ENCODE results near the gene KREMEN1. TPM values are rescaled to one million over a fixed set of nuclear protein-coding genes. Genes with fewer than 3 reads are reported as not detected.

The KREMEN1 gene
- total RNA-seq, 1 experiment from 2014 or later = 2.7 TPM

- CTCF ChIA-PET = no interaction called here
- no TSS peak for BruUV-seq (replicated peaks)
- Histone ChIP-seq H3K4me1 (ENCODE audit: insufficient read depth, low read length) (no peaks in the 10 kb centered on the region), H3K79me2 (ENCODE audit: low read length) (no peaks in the 10 kb centered on the region), H3K36me3 (ENCODE audit: low read depth, low read length) (no peaks in the 10 kb centered on the region), H4K20me1 (ENCODE audit: low read length) (no peaks in the 10 kb centered on the region), H2AFZ (ENCODE audit: low read length) (no peak overlapping the region), H3K4me2 (ENCODE audit: low read length) (no peak overlapping the region), H3F3A (ENCODE audit: low read length, unreplicated experiment) (no peaks in the 10 kb centered on the region), H3K4me3 (ENCODE audit: low read length) (no peak overlapping the region), H3K27me3 (ENCODE audit: low read length) (no peaks in the 10 kb centered on the region), H3K27ac (ENCODE audit: low read length) (no peak overlapping the region), H3K9me3 (ENCODE audit: low read length) (no peaks in the 10 kb centered on the region), H3K9me2 (replicated peaks; ENCODE audit: low read length) (no peaks in the 10 kb centered on the region), H3K9ac (ENCODE audit: low read length) (no peak overlapping the region)
- POLR2A ChIA-PET (ENCODE audit: unreplicated experiment) = no interaction called here
- ATAC-seq (no peak), DNase-seq (no peak)
- intact Hi-C loops (cut with micrococcal nuclease) = no loop called here
- no peak for TF ChIP-seq EZH2phosphoT487 (IDR thresholded peaks at IDR 0.05; ENCODE audit: borderline replicate concordance, low read length)
- no peak for TF ChIP-seq EZH2 (IDR thresholded peaks at IDR 0.05; ENCODE audit: low read length, unreplicated experiment)
- TF ChIP-seq CTCF (conservative IDR thresholded peaks at IDR 0.05; ENCODE audit: low read depth, low read length) = no peak
Measured at GRCh38 chr22:29141078-29141688, 68.3 kb downstream of the KREMEN1 start.

GRCh38 chr22:29142116-29142515 is 69.3 kb downstream of the KREMEN1 start:
- DNase-seq = no peak
- TF ChIP-seq CTCF (conservative IDR thresholded peaks at IDR 0.05; ENCODE audit: low read depth, low read length) = no peak
- TF ChIP-seq EZH2 (IDR thresholded peaks at IDR 0.05; ENCODE audit: low read length, unreplicated experiment) = no peak
- TF ChIP-seq EZH2phosphoT487 (IDR thresholded peaks at IDR 0.05; ENCODE audit: borderline replicate concordance, low read length) = no peak
- Histone ChIP-seq H3F3A (ENCODE audit: low read length, unreplicated experiment) (no peaks in the 10 kb centered on the region), H3K27ac (ENCODE audit: low read length) (no peak overlapping the region), H3K4me3 (ENCODE audit: low read length) (no peak overlapping the region), H3K9ac (ENCODE audit: low read length) (no peak overlapping the region), H3K9me2 (replicated peaks; ENCODE audit: low read length) (no peaks in the 10 kb centered on the region), H3K79me2 (ENCODE audit: low read length) (no peaks in the 10 kb centered on the region), H3K9me3 (ENCODE audit: low read length) (no peaks in the 10 kb centered on the region), H3K36me3 (ENCODE audit: low read depth, low read length) (no peaks in the 10 kb centered on the region), H3K27me3 (ENCODE audit: low read length) (no peaks in the 10 kb centered on the region), H4K20me1 (ENCODE audit: low read length) (no peaks in the 10 kb centered on the region), H2AFZ (ENCODE audit: low read length) (no peak overlapping the region), H3K4me2 (ENCODE audit: low read length) (no peak overlapping the region), H3K4me1 (ENCODE audit: insufficient read depth, low read length) (no peaks in the 10 kb centered on the region)
- intact Hi-C loops (cut with micrococcal nuclease) = no loop called here
- no peak for ATAC-seq
- POLR2A ChIA-PET (ENCODE audit: unreplicated experiment) = no interaction called here
- no TSS peak for BruUV-seq (replicated peaks)
- CTCF ChIA-PET = no interaction called here

- no peak overlapping the region for H3K9ac ChIP-seq (ENCODE audit: low read length)
- ATAC-seq = no peak
Measured at GRCh38 chr22:29143941-29144785, 71.3 kb downstream of the KREMEN1 start.

More at GRCh38 chr22:29143941-29144785, 71.3 kb downstream of the KREMEN1 start:
- intact Hi-C loops (cut with micrococcal nuclease) = no loop called here
- Histone ChIP-seq H3K36me3 (ENCODE audit: low read depth, low read length) (no peaks in the 10 kb centered on the region), H3K27me3 (ENCODE audit: low read length) (no peaks in the 10 kb centered on the region), H3K4me2 (ENCODE audit: low read length) (no peak overlapping the region), H3K9me2 (replicated peaks; ENCODE audit: low read length) (no peaks in the 10 kb centered on the region), H2AFZ (ENCODE audit: low read length) (no peak overlapping the region), H3K4me3 (ENCODE audit: low read length) (no peak overlapping the region), H3K79me2 (ENCODE audit: low read length) (no peaks in the 10 kb centered on the region), H3K9me3 (ENCODE audit: low read length) (no peaks in the 10 kb centered on the region), H3F3A (ENCODE audit: low read length, unreplicated experiment) (no peaks in the 10 kb centered on the region), H3K27ac (ENCODE audit: low read length) (no peak overlapping the region), H4K20me1 (ENCODE audit: low read length) (no peaks in the 10 kb centered on the region), H3K4me1 (ENCODE audit: insufficient read depth, low read length) (no peaks in the 10 kb centered on the region)
- ChIA-PET POLR2A (ENCODE audit: unreplicated experiment) (no interaction called here), CTCF (no interaction called here)
- TF ChIP-seq EZH2 (IDR thresholded peaks at IDR 0.05; ENCODE audit: low read length, unreplicated experiment) = no peak
- TF ChIP-seq CTCF (conservative IDR thresholded peaks at IDR 0.05; ENCODE audit: low read depth, low read length) = no peak
- TF ChIP-seq EZH2phosphoT487 (IDR thresholded peaks at IDR 0.05; ENCODE audit: borderline replicate concordance, low read length) = no peak
- BruUV-seq (replicated peaks) = no TSS peak
- no peak for DNase-seq

Data from PC-3 (cell line).